ENCODE data around the gene ZBTB20.

ZBTB20 gene

DNA sequence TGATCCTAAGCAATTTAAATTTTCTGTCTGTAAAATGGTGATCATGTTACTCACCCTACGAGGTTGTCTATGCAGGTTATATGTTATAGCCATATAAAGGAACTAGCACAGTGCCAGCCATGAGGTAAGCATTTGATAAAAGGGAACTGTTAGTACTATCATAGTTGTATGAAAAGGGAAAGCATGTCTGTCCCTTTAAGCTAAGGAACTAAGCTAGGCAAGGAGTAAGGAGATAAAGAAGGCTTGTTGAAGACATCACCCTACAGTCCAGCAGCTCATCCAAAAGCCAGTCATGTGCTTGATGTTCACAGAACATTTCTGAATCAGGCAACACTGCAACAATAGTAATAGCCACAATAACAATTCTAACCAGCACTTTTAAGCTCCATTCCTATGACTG is 243.9 kb downstream of the ZBTB20 start:
- DNase-seq, result no peak

- no peak for DNase-seq
These were observed 244.4 kb downstream of the ZBTB20 start for GRCh38 chr3:114902691-114903101.

DNA sequence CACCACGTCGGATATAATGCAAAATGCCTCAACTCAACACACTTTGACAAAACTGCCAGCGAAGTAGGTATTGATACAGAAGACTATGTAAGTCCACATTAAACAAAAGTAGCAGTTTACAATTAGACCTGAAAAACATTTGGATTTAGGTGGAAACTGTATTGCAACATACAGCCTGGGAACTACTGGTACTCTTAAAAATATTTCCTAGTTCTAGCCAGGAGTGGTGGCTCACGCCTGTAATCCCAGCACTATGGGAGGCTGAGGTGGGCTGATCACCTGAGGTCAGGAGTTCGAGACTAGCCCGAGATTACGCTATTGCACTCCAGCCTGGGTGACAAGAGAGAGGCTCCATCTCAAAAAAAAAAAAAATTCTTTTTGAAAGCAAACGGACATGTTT is 246.2 kb downstream of the ZBTB20 start:
- no peak for DNase-seq

DNA sequence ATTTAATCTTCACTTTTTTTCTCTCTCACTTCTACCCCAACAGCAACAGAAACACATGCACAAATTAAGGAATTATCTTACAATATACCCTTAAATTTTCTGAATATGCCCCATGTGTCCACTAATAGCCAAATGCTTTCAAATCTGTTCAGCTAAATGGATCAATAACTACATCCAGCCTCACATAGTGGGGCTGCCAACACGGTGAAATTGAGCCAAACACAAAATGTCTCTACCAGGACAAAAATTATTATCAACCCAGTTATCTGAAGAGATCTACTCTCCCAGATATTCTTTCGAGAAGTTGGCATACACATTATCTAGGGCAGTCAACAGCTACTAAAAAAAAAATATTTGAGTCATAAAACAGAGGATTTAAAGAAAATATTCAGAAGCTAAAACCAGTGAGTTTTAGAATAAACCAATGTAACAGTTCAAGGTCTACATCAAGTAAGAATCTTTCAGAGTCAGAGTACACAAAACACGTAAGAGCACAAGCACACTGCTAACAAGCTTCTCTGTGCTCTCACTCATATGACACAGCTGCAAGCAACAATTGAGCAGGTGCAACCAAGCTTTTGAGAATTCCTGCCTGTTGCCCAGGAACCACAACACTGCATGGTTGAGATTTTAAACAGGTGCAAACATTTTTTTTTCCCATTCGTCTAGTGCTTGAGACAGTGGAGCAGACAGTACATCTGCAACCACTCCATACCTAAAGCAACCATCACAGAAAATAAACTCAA is 247.7 kb downstream of the ZBTB20 start:
- no peak for DNase-seq

DNA sequence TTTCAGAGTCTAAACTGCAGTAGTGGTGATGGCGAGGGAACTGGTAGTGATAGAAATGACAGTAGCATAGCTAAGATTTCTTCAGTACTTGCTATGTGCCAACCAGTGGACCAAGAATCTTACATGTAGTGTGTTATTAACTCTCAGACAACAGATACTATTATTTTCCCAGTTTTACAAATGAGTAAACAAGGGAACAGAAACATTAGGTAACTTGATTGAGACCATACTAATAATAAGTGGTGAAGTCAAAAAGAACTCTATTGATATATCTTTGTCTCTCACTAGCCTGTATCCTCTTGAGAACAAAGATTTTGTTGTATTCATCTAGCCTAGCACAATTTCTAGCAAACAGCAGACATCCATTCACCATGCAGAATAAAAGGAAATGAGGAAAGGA is 250.1 kb downstream of the ZBTB20 start:
- DNase-seq, result no peak

DNA sequence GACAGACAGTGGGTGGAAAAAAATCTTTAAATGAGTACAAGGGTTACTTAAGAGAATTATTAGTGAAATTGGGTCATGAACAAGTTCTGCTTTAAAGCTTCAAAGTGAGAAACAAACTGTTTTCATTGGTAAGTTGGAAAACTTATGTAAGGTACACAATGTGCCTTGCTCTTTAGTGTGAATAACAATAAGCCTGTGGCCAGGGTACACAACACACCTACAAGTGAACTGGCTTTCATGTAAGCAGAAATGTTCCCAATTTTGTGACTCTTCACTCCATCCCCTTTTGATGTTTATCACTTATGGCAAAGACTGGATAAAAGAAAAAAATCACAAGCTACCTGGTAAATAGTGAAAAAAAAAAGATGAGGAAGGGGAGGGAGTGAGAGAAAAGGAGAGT is 253.7 kb downstream of the ZBTB20 start:
- DNase-seq, result no peak

GRCh38 chr3:114892880-114893279 is 254.2 kb downstream of the ZBTB20 start:
- no peak for DNase-seq

DNA sequence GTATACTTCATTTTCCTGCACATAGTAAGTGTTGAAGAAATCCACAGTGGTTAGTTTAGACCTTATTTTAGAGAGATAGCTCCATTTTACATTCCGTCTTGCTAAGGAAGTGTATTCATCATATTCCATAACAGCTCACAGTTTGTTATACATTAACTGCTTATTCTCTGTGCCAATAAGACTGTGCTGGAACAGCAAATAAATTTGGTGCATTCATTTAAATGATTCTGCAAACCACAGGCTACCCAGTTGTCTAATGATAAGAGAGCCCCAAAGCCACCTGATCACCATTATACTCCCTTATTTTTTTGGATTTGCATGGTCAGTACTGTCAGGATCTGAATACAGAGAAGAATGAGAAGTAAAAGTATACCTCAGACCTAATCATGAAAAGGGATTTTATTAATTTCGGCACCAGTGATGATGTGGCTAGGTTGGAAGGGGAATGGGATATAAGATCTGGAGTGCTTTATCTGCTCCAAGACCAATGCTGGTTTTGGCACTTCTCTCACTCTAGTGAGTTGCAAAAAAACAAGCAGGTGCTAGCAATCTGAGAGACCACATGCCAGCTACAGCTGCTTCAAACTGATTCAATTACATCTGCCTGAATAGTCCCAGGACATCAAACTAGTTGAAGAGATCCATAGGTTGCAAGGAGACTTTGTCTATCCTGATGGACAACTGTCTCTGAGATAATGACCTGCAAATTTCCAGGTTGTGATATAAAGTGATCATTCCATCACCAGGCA is 254.8 kb downstream of the ZBTB20 start:
- no peak for DNase-seq

- no peak for DNase-seq
These were observed 259.3 kb downstream of the ZBTB20 start for GRCh38 chr3:114887806-114888205.

DNA sequence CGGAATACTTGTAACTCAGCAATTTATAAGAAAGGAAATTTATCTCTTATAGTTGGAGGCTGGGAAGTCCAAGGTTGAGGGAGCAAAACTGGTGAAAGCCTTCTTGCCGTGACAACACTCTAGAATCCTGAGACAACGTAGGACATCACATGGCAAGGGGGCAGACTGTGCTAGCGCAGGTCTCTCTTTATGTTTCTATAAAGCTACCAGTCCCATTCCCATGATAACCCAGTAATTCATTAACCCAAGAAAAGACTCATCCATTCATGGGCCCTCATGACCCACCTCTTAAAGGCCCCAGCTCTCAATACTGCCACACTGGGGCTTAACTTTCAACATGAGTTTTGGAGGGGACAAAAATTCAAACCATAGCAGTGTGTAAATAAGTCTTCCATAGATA is 260.2 kb downstream of the ZBTB20 start:
- DNase-seq, result no peak

- DNase-seq, result no peak
These were observed 262.7 kb downstream of the ZBTB20 start for GRCh38 chr3:114884213-114884923.

- no peak for DNase-seq
These were observed 267.0 kb downstream of the ZBTB20 start for GRCh38 chr3:114880078-114880477.

GRCh38 chr3:114879059-114880031 is 267.7 kb downstream of the ZBTB20 start:
- no peak for DNase-seq

DNA sequence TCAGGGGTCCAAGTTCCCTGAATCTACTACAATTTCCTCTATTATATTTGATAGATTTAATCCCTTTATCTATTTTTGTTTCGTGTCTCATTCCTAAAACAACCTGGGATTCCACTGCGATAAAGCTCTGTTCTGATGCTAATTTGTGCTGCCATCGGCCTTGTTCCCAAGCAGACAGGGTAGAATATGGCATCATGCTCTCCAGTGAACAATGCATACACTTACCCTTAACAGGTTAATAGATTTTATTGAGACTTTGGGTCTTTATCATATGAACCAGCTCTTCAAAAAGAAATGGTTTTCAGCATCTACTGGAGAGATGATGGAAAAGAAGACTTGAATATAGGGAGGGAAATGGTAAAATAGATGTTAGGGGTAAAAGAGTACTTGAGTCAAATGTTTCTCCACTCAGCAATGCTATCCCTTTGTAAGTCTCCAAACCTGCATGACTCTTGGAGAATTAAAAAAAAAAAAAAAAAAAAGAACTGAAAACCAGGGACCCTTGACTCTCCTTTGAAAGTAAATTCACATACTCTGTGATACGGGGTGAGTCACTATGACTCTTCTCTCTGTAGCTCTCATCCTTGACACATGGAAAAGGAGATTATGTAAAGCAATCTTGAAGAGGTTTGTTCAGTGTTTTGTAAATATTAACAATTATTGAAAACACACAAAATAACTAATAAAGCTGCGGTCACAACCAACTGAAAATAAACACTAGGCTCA is 268.8 kb downstream of the ZBTB20 start:
- no peak for DNase-seq

GRCh38 chr3:114877378-114878113 is 269.5 kb downstream of the ZBTB20 start:
- DNase-seq, result no peak

GRCh38 chr3:114874522-114874971 is 272.5 kb downstream of the ZBTB20 start:
- DNase-seq, result no peak

DNA sequence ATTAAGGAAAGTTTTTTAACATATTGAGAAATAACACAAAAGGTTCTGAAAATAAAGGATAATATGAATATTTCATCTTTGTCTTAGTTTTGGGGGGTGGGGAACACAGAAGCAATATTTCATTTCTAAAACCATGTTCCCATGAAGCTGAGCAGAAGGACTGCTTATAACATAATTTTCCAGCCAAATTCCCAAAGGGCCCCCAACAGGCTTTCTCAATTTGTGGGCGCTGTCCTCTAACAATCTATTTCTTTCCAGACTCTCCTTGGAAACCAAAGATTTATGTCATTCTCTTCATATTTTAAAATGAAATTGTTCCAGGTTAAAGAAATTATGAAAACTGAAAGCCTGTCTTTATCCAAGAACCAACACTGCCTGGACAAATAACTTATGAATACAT is 273.5 kb downstream of the ZBTB20 start:
- DNase-seq, result no peak

GRCh38 chr3:114872588-114872987 is 274.5 kb downstream of the ZBTB20 start:
- no peak for DNase-seq

DNA sequence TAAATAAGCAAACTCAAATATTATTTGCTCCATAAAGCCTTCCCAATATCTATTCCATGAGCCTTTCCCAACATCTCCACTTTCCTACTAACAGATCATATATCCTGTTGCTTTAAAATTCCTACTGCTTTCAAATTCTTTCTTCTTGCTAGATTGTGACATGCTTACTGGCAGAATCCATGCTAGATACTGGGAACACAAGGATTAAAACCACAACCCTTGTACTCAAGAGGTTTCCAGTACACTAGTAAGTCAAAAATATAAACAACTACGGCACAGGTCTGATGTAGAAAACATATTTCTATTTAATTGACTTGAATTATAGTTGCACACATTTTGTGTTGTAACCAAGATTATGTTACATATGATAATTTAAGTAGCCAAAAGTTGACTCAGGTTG is 275.0 kb downstream of the ZBTB20 start:
- DNase-seq, result no peak

DNA sequence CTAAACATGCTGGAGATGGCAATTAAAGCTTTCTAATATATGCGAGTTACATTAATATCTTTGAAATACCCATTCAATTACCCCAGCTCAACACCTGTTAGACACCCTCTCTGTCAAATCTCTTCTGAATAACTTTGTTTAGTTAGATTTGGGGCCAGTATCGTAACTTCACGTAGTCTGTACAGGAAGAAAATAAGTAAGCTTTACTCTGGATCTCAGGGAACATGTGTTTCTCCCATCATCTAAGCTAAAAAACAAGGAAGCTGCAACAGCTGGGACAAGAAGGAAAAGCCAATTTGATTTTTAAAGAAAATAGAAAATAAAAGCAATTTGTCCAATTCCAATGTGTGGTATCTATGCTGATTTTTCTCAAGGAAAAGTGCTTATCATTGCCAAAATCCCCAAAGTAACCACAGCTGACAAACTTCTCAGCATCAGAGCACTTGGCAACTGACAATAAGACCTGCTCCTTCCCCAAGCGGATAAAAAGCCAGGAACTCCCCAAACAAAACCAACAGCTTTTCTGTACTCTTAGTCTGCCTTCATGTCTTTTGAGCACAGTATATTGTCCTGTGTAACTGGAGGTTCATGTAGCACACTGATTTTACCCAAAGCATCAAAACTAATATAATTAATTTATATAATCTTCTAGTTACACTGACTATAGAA is 279.1 kb downstream of the ZBTB20 start:
- no peak for DNase-seq

DNA sequence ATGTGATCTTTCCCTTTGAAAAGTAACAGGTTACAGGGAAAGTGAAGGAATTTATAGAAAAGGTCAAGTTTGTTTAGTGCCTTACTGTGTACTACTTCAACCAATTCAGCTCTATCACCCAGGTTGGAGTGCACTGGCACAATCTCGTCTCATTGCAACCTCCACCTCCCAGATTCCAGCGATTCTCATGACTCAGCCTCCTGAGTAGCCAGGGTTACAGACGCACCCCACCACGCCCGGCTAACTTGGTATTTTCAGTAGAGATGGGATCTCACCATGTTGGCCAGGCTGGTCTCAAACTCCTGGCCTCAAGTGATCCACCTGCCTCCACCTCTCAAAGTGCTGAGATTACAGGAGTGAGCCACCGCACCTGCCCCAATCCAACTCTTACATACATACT is 279.7 kb downstream of the ZBTB20 start:
- DNase-seq, result no peak
